Measurements from ENCODE around the gene ZSCAN12.
A peak's percentile ranks its signal among the peaks of the same experiment; 100 is the strongest.
"Not testable (repeated sequence)": the region's sequence is repeated elsewhere in the genome, so short reads cannot be mapped to it uniquely, and the experiment has no call there.

ZSCAN12 gene

GRCh38 chr6:28399350-28400121 lies at the start of gene ZSCAN12:
ZSCAN12 (minus strand) TSS chr6:28399747; CDS start chr6:28398405, 1,342 bp downstream.
- DNase-seq, result peak; percentile 88

GRCh38 chr6:28449056-28449455 lies 49.5 kb upstream of the ZSCAN12 start:
- no peak for DNase-seq
- ATAC-seq, result no peak

More at GRCh38 chr6:28399350-28400121, at the start of gene ZSCAN12:
- peak; percentile 98 for ATAC-seq

- not testable (repeated sequence) for DNase-seq, ATAC-seq
These were observed 48.0 kb upstream of the ZSCAN12 start for GRCh38 chr6:28447512-28447906.

- DNase-seq (peak; percentile 25), ATAC-seq (no peak)
These were observed 47.4 kb upstream of the ZSCAN12 start for GRCh38 chr6:28446818-28447511.

- ATAC-seq, result not testable (repeated sequence)
- DNase-seq, result peak; percentile 37
These were observed 45.2 kb upstream of the ZSCAN12 start for GRCh38 chr6:28444759-28445158.

- peak; percentile 95 for ATAC-seq
- peak; percentile 83 for DNase-seq
These were observed 43.7 kb upstream of the ZSCAN12 start, which contains the start of gene ZSCAN23 for GRCh38 chr6:28443112-28443773. ZSCAN23 (minus strand) TSS chr6:28443491; CDS start chr6:28436266, 7,225 bp downstream.

GRCh38 chr6:28442586-28442985 lies 43.0 kb upstream of the ZSCAN12 start:
- DNase-seq, result no peak
- no peak for ATAC-seq

GRCh38 chr6:28436404-28436803 lies 36.9 kb upstream of the ZSCAN12 start:
- no peak for DNase-seq
- no peak for ATAC-seq

- no peak for DNase-seq
- no peak for ATAC-seq
These were observed 33.6 kb upstream of the ZSCAN12 start for GRCh38 chr6:28433119-28433518.

GRCh38 chr6:28429781-28430180 lies 30.2 kb upstream of the ZSCAN12 start:
- no peak for ATAC-seq
- DNase-seq, result no peak

GRCh38 chr6:28425944-28426541 lies 26.5 kb upstream of the ZSCAN12 start:
- DNase-seq (no peak), ATAC-seq (no peak)

- ATAC-seq (no peak), DNase-seq (no peak)
These were observed 24.6 kb upstream of the ZSCAN12 start for GRCh38 chr6:28424163-28424562.

- ATAC-seq (no peak), DNase-seq (no peak)
These were observed 24.0 kb upstream of the ZSCAN12 start for GRCh38 chr6:28423546-28423945.

GRCh38 chr6:28413681-28414080 lies 14.1 kb upstream of the ZSCAN12 start:
- no peak for ATAC-seq

GRCh38 chr6:28410767-28411166 lies 11.2 kb upstream of the ZSCAN12 start:
- ATAC-seq (no peak), DNase-seq (no peak)

More at GRCh38 chr6:28413681-28414080, 14.1 kb upstream of the ZSCAN12 start:
- DNase-seq, result no peak

GRCh38 chr6:28408076-28408802 lies 8.7 kb upstream of the ZSCAN12 start:
- DNase-seq (no peak), ATAC-seq (peak; percentile 79)

GRCh38 chr6:28407401-28407800 lies 7.9 kb upstream of the ZSCAN12 start:
- DNase-seq (no peak), ATAC-seq (peak; percentile 71)

GRCh38 chr6:28403923-28404322 lies 4.4 kb upstream of the ZSCAN12 start:
- ATAC-seq, DNase-seq: not testable (repeated sequence)

- ATAC-seq, result no peak
- no peak for DNase-seq
These were observed 2.6 kb upstream of the ZSCAN12 start for GRCh38 chr6:28402197-28402596.

GRCh38 chr6:28401172-28401571 lies 1.6 kb upstream of the ZSCAN12 start:
- ATAC-seq (no peak), DNase-seq (no peak)

GRCh38 chr6:28400122-28400451 lies 540 bp upstream of the ZSCAN12 start:
- no peak for ATAC-seq
- no peak for DNase-seq

GRCh38 chr6:28395918-28396317 lies 3.6 kb downstream of the ZSCAN12 start:
- no peak for ATAC-seq
- no peak for DNase-seq
